HG03039 (cell line): Measurements from ENCODE around the gene TIAM2.
"Not testable (repeated sequence)": the region's sequence is repeated elsewhere in the genome, so short reads cannot be mapped to it uniquely, and the experiment has no call there.

Experiments
- ATAC-seq: cut with Tn5 transposase; IDR thresholded peaks from one replicate; pipeline ENCODE4 v1.9.1; 2021; ENCODE audit warnings: mild to moderate bottlenecking, moderate library complexity; ENCODE audit not compliant: unreplicated experiment

Gene TIAM2

GRCh38 chr6:155250701-155251381 lies 255.7 kb downstream of the TIAM2 start:
- no peak for ATAC-seq

GRCh38 chr6:155252581-155252980 lies 257.5 kb downstream of the TIAM2 start:
- ATAC-seq, result no peak

- no peak for ATAC-seq
Measured at GRCh38 chr6:155253337-155253736, 258.2 kb downstream of the TIAM2 start.

DNA sequence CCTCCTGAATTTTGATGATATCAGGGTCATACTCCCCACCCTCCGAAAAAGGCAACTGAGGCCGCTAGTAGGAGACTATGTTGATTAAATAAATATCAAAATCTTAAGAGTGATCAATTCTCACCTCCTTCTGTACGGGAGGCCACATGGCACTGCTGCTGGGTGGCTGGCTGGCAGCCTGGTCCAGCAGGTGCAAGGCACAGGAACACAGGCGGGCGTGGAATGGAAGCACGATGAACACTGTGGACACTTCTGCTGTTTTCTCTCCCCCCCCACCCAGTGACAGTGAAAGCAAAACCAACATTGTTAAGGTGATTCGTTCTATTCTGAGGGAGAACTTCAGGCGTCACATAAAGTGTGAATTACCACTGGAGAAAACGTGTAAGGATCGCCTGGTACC lies 259.0 kb downstream of the TIAM2 start:
- no peak for ATAC-seq

GRCh38 chr6:155256122-155256795 lies 261.1 kb downstream of the TIAM2 start:
- no peak for ATAC-seq

DNA sequence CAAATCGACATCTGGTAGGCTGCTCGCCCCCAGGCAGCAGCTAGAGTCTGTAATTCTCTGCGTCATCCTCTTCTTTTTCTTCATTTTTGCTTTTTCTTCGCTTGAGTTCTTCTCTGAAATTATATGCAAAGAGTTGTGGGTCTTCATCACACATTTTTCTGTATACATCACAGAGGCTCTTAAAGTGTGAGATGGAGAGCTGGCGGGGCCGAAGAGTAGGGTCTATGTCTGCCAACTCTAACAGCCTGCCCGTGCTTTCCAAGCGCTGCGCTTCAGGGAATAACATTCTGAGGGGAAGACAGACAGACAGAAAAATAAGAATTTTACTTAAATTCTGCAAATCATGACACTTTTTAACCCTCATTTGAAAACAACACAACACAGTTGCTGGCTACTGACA lies 262.7 kb downstream of the TIAM2 start:
- no peak for ATAC-seq

DNA sequence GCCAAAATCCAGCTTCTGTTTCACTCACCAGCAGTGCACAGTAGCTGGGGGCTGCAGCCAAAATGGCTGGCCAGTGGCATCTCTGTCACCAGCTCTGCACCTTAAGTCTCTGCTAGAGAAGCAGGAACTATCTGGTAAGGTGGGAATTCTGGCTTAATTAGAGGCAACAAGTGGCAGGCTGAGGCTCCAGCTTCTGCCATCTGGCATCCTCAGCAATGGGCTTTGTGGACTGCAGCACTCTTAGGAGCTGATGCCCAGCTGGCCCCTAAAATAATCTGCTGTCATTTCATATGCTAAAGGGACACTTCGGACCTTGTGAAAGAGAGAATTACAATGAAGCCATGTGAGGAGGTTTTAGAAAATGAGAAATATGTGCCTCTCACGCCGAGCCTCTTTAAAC lies 264.1 kb downstream of the TIAM2 start:
- no peak for ATAC-seq

- no peak for ATAC-seq
Measured at GRCh38 chr6:155259897-155260296, 264.8 kb downstream of the TIAM2 start.

DNA sequence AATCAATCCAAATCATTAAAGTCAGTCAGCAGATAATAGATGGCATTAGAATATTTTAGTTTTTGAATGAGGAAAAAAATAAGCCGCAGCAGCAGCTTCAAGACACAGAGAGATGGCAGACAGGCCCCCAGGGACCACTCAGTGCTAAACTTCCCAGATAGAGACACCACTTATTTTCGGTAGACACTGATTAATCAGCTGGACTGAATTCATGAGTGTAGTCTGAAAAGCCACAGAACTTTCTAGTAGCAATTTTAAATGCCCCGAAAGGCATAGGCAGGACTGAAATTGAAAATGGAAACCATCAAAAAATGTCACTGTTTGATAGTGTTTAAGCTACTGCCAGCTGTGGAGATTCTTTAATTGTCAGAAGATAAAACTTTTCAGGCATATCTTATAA lies 265.6 kb downstream of the TIAM2 start:
- ATAC-seq, result no peak

GRCh38 chr6:155261111-155261900 lies 266.2 kb downstream of the TIAM2 start:
- no peak for ATAC-seq

- no peak for ATAC-seq
Measured at GRCh38 chr6:155262655-155263054, 267.5 kb downstream of the TIAM2 start.

GRCh38 chr6:155263373-155264063 lies 268.4 kb downstream of the TIAM2 start, which contains the start of gene CLDN20:
Gene CLDN20, plus strand, starts transcription at chr6:155264013. Its CDS starts 11,707 bp downstream, at chr6:155275720.
- no peak for ATAC-seq

- ATAC-seq, result no peak
Measured at GRCh38 chr6:155264693-155265320, 269.7 kb downstream of the TIAM2 start.

DNA sequence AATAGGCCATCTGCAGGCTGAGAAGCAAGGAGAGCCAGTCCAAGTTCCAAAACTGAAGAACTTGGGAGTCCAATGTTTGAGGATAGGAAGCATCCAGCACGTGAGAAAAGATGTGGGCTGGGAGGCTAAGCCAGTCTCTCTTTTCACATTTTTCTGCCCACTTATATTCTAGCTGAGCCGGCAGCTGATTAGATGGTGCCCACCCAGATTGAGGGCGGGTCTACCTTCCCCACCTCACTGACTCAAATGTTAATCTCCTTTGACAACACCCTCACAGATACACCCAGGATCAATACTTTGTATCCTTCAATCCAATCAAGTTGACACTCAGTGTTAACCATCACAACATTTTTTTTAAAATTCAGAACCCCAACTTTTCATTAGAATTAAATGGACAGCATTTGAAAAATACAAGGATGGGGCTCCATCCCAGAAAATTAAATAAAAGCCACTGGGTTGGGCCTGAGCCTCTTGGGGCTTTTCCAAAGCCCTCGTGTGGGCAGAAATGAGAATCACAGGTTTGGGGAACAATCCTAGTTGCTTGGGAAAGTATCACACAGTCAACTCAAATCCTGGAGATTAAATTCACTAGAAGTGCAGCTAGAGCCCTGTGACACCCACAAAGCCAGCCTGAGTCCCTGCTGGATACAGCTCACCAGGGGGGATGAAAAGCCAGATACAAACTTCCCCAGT lies 270.9 kb downstream of the TIAM2 start:
- no peak for ATAC-seq

- ATAC-seq, result no peak
Measured at GRCh38 chr6:155267411-155267810, 272.3 kb downstream of the TIAM2 start.

GRCh38 chr6:155268088-155268867 lies 273.2 kb downstream of the TIAM2 start:
- ATAC-seq, result not testable (repeated sequence)

GRCh38 chr6:155269765-155270164 lies 274.6 kb downstream of the TIAM2 start:
- ATAC-seq, result no peak

- ATAC-seq, result no peak
Measured at GRCh38 chr6:155270561-155271091, 275.5 kb downstream of the TIAM2 start.

GRCh38 chr6:155271145-155271544 lies 276.0 kb downstream of the TIAM2 start:
- ATAC-seq, result no peak
